DMS53 treated with DMSO at 0.1 percent for 48 hours (cell line): ENCODE results near the gene SUPT20H.
A peak's percentile ranks its signal among the peaks of the same experiment; 100 is the strongest.

Source experiments
- DNase-seq: peaks from one replicate; lab custom pipeline; 2025; ENCODE audit not compliant: unreplicated experiment; lab: John Stamatoyannopoulos, UW

The SUPT20H gene

DNA sequence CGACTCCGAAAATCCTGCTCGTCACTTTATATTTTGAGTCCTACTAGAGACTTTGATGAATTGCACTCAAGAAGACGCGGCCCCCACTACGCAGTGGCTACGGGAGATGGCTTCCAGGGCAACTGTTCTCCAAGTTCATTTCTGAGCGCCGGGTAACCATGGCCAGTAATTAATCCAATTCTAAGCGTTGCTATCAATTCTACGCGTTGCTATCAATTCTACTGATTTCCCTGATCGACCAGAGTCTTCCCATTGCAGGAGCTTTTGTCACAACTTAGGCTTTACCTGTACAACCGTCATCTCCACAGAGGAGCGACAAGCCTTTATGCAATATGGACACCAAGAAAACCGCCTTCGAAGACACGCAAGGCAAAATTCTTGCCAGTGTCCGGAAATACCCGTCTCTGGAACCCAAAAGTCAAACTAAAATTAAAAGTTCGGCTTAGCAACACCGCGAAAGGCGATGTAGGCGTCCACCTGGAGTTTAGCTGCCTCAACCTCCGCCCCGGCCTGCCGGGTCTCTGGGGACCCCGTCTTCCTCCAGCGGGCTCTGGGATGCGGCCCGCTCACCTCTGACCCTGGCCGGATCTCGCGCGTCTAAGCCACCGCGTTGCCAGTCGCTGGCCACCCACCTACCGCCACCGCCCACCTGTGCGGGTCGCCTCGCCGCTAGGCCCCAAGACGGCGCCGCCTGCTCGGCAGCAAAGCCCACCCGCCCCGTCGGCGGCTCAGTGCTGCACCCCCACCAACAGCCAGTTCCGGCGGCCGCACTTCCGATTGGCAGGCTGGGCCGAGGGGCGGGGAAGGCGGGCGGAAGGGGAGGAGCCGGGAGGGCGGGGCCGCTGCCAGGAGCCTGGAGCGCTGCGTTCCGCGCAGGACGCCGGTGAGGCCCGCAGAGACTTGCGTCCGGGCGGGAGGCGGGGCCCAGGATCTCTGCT is at the start of gene SUPT20H:
SUPT20H (minus strand) TSS at position 779 of the 938 bp plus-strand sequence. CDS start 8,198 bp downstream, outside the sequence.
- DNase-seq, result peak; percentile 79

DNA sequence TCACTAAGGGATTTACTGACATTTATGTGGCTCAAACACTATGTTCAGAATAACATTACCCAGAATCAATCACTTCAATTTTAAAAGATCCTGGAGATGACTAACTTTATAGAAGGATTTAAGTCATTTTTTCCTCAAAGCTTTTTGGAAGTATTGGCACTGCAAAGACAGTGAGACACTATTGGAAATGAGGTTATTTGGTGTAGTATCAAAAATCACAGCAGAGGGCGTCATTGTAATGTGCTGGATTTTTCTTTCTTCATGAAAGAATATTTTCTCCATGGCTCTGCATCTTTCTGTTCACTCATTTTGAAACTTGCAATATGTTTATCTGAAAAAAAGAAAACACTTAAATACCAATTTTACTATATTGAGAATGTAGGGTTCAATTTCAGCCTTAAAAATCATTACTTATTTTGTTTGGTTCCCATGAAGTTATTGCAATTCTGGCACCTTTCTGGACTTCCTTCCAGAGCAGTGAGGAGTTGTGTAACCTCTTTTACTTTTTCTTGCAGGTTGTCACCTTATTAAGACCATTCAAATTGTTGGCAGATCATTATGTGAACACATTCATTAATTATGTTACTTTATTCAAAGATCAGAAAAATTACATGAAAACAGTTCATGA is 49.7 kb upstream of the SUPT20H start:
- DNase-seq, result peak; percentile 46

DNA sequence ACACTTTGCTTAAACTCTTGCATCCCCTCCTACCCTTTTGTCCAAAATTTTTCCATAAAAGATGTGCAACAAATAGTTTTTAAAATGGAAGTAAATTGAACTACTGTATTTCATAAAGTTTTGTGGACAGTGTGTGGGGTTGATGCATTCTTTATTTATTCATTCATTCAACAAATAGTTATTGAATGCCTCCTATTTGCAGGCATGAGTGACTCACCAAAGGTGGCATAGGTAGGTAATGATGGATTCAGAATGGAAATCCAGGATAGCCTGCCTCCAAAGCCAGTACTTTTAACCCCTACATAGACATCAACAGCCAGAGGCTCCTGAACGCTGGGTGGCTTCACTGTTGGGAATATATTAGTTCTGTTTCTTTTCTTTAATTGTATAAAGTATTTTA is 48.4 kb upstream of the SUPT20H start:
- no peak for DNase-seq

DNA sequence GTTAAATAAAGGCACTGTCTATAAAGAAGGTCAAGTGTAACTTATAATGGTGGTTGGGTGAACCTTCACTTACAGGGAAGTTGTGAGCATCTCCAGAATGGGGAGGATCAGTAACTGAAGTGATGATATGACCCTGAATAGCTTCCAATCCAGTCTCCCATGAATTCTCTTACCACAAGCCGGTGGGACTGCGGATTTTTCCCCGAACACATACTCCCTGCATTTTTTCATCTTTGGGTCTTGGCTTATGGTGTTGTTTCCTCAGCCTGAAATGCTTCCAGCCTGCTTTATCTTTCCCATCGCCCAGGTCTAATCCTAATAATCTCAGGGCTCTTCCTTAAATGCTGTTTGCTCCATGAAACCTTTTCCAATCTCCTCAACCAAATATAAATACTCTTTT is 48.0 kb upstream of the SUPT20H start:
- DNase-seq, result no peak

DNA sequence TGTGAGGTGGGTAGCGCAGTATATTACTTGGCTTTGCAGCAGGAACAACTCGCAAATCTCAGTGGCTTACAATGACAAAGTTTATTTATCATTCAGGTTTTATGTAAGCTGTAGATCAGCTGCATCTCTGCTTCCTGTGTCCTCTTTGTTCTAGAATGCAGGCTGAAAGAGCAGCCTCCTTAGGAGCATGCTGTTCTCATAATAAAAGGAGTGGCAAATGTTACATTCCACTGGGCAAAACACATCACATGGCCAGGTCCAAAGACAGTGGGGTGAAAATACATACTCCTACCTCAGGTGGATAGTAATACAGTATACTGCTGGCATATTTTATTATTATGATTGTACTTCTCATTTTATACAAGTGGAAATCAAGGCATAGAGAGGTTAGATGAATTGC is 47.2 kb upstream of the SUPT20H start:
- DNase-seq, result no peak

DNA sequence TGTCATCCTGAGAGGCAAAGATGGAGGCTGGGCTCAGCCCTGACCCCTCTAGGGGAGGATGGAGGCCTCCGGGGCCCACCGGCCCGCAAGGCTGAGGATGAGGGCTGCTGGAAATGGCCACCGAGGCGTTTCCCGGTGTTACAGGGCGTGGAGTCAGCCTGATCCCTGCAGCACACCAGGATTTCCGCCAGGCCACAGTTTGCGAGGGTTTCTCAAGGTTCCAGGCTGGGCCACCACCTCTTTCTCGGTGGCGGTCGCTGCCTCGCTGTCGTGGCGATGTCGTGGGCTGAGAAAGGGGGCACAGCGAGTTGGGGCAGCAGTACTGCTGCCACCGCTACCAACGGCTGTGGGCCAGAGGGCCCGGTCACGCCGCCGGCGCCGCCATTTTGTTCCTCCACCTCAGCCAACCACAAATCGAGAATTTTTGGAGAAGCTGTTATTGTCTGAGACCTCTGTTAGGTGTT is 45.8 kb upstream of the SUPT20H start, which contains the start of gene CSNK1A1L:
CSNK1A1L (minus strand) TSS at position 414 of the 464 bp plus-strand sequence; CDS start at position 6, 408 bp downstream.
- DNase-seq, result no peak

DNA sequence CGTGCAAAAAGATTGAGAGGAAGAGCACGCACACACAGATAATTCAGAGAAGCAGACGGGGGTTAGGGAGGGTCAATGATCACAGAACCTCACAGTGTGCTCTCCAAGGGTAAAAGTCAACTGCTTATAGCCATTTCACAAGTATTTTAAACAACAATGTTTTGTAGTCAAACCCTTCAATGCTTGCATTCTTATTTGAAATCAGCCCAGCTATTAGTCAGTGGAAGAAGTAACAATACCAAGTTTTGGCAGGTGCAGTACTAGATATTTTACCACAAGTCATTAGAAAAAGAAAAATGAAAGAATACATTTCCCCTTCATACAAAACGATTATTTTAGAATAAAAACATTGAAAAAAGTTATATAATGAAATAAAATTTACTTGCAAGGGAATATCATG is 43.4 kb upstream of the SUPT20H start:
- DNase-seq, result no peak

DNA sequence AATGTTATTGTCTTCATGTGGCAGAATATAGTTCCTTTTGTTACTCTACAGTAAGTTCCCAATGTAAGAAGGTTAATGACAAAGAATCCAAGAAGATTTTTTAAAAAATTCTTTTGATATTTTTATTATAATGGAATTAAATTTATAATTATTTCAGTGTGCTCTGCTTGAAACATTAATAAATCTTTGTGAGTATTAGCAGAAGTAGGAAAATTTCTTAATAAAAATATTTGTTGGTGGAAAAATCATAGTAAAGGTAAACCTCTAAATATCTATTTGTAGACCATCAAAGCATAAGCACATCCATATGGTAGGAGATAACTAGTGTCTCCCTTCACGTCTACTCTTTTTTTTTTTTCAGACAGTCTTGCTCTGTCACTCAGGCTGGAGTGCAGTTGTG is 41.7 kb upstream of the SUPT20H start:
- no peak for DNase-seq

DNA sequence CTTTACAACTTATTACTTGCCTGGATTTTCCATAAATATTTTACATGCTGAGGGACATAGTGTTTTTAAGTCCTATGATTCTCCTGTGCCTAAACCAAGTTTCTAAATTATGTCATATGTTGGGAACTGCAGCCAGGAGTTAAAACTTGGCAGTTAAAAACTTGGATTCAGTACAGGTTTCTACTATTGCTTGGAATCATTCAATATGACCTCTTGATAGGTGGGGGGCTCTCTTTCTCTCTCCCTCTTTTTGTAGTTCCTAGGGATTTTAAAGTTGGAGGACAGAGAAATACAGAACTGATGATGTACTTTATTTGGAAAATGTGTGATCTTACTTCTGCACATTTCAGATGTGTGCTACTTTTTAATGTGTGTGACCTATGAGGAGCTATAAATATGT is 41.2 kb upstream of the SUPT20H start:
- no peak for DNase-seq

DNA sequence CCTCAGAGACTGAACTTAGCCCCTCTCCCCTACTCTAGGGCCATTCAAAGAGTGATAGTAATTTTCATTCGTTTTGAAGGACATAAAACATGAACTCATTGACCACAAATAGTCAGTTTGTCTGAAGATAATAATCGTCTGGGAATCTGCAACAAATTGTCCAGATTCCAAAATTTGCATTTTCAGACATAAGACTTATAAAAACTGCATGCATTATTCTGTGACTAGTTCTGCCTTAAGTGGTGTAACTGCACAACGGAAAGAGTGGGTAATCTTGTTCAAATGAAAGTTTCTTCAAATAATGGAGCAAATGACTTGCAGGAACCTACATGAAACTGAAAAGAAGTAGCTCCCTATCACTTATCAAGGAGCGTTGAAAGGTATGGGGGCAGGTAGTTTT is 37.6 kb upstream of the SUPT20H start:
- DNase-seq, result no peak

DNA sequence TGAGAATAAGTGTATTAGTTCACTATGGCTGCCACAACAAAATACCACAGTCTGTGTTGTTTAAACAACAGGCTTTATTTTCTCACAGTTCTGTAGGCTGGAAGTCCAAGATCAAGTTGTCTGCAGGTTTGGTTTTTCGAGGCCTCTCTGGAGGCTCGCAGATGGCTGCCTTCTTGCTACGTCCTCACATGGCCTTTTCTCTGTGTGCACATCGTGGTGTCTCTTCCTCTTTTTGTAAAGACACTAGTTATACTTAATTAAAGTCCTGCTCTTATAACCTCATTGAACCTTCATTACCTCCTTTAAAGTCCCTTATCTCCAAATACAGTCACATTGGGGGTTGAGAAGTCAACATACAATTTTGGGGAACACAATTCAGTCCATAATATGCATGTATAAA is 35.4 kb upstream of the SUPT20H start:
- DNase-seq, result no peak

DNA sequence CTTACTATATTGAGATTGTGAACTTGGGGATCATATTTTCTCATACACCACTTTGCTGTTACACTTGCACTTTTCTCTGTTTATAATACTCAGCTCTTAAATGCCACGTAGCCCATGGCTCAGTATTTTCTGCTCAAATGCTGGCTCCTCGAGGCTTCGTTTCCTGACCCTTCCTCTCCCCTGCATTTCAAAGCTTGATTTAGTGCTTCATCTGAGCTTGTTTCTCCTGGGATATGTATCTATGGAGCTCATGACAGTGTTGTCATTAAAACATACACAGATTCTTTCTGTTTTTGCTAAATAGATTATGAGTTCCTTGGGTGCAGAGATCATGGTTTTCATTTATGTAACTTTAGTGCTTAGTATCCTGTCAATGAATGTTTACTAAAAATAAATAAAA is 34.6 kb upstream of the SUPT20H start:
- no peak for DNase-seq

DNA sequence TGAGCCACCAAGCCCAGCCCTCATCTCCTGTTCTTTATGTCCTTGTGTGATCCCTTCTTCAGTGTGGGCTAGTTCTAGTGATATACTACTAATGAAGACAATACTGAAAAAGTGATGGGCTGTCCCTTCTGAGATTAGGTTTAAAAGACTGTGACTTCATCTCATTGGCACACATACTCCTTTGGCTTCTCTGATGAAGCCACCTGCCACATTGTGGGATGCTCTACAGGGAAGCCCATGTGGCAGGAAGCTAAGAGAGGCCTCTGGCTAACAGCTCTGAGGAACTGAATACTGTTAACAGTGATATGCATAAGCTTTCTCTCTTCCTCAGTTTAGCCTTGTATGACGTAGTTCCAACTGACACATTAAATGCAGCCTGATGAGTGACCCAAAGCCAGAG is 32.3 kb upstream of the SUPT20H start:
- no peak for DNase-seq

DNA sequence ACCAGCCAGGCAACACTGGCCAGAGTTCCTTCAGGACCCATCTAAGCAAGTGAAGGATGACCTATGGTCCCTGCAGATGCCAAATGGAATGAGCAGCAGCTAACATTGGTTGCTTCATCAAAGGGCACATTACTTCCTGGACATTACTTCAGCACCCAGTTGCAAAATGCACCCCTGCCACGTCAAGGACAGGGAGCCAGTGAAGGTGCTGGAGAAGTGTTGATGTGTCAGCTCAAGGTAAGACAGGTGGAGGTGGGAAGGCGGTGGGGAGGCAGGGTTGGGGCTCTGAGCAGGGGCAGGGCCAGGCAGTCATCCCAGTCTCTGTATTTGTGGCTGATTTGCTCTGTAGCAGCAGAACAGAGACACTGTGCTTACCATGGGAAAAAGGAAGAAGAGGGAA is 31.4 kb upstream of the SUPT20H start:
- DNase-seq, result no peak

DNA sequence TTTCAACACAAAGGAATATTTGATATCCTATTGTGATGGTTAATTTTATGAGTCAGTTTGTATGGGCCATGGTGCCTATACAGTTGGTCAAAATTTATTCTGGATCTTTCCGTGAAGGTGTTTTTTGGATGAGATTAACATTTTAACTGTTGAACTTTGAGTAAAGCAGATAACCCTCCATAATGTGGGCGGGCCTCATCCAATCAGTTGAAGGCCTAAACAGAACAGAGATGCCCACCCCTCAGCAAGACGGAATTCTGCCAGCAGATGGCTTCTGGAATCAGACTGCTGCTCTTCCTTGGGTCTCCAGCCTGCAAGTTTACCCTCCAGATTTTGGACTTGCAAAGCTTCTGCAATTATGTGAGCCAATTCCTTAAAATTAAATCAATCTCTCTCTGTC is 30.0 kb upstream of the SUPT20H start:
- DNase-seq, result no peak

DNA sequence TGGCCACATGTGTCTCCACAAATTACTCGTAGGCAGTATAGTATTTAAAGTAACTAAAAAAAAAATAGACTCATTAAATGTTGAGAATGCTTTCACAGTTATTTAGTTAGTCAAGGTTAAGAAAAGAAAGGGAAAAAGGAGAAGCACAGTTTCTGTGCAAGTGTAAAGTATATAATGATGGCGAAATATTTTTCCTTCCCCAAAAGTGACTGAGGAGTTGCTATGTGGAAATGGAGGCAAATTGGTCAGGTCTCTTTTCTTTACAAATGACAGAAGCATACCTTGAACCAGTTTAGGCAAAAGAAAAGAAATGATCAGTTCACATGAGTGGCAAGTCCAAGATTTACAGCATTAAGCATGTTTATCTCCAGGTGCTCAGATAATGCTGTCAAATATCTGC is 28.0 kb upstream of the SUPT20H start:
- DNase-seq, result no peak

DNA sequence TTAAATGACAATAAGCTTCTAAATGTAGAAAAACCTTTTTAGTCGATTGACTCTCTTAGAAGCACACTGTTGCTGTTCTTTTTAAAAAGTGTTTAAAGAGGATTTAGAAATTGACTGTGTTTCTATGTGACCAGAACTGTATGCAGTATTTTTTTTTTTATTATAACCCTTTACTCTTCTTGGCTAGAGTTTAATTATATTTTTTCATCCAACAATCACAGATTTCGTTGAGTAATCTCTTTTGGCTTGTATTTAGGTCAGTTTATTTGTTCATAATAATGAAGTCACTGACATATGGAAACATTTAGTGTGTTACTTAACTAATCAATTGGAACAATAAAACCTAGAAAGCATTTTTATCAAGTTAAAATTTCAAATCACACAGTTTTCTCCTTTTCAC is 26.1 kb upstream of the SUPT20H start:
- DNase-seq, result no peak

DNA sequence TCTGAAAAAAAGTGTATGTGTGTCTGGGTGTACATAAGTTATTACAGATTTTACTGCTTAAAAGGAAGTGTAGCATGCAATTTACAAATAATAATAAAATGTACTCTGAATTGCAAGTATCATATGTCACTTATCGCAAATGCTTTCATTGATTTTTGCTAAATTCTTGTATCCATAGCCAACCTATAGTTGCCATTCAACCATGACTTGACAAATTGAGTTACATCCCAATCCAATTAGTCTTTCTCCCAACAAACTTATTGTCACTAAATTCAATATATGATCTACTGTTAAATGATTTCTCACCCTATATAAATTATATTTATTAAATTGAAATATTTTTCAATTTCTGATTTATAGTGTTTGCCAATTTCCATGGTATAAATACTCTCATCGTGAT is 17.3 kb upstream of the SUPT20H start:
- DNase-seq, result no peak

DNA sequence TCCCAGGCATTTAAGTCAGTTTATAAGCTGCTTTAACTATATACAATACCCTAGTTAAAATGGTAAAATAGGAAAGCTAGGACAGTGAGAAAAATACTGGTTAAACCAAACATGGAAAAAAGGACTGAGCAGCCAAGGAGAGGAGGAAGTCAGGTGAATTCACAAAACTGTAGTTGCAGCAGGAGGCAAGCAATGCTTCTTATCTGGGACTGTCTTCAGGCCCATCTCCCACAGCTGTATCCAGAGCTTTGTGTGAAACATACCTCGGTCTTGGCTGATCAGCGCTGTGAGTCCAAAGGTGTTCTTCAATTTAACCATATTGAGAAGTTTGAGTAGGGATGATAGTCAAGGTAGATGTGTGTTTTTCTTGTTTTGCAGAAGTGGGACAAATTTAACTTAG is 15.7 kb upstream of the SUPT20H start:
- DNase-seq, result no peak

DNA sequence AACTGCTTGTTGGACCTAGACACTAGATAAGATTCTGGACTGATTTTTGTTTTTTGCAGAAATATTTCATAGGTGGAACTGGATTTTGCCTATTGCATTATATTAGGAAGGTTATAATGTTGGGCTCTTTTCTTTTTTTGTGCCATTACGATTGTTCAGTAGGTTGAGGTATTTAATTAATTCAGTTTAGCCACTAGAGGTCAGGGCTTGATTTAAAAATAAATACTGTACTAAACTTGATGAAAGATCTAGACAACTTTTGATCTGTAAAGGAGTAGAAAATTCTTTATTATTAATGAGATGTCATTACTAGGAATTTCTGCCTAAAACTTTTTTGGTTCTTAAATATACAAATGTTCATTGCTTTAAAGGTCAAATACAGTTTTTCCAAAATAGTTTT is 15.2 kb upstream of the SUPT20H start:
- DNase-seq, result peak; percentile 27

DNA sequence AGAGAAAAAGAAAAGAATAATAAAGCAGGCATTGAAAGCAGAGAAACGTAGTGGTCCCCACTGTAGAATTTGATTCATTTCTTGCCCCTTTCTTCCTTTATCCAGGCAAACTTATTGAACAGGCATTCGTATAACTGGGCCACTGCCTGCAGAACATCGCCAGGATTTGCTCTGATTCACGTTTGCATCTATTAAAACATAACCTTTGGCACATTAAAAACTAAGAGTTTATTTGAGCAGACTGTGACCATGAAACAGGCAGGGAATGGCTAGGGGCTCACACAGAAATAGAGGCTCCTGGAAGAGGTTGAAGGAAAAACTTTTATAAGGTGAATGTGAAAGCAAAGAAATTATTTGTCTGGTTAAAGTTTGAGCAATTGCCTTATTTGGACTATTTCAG is 12.5 kb upstream of the SUPT20H start:
- no peak for DNase-seq

DNA sequence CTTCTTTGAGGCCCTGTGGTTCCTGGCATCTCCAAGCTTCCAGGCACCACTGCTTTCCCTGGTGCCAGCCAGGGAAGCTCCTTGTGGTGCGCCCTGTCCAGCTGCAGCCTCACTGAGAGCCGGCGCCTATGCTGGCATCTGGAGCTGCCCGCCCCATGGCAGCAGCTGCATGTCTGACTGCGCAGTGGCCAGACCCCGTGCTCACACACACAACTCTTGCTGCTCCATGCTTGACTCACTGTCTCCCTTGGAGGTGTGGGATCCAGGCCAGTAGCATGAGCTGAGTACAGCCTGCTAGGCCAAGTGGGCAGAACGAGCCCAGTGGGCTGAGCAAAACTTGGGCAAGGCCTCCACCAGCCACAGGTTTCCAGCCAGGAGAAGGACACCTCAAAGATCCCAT is 11.5 kb upstream of the SUPT20H start:
- DNase-seq, result no peak
